Pancreas (tissue), 10 donors: Measurements from ENCODE around the gene WWTR1. TPM values are rescaled to one million over a fixed set of nuclear protein-coding genes. Genes with fewer than 3 reads are reported as not detected.

Experiments
- ATAC-seq, 4 donors: fragments of 200-7000 bp; cut with Tn5 transposase; one replicate each; pipeline versions ENCODE4 v1.8.0 to v1.9.1; 2020; ENCODE audit warnings: mild to moderate bottlenecking in 4 of 4, moderate library complexity in 4 of 4
- DNase-seq, 6 donors: peaks; one replicate each; pipeline ENCODE4 v3.0.0-alpha.2; 2020
- FAIRE-seq: peaks from 2 replicates; lab custom pipeline; 2012; peaks lifted over from hg19 to GRCh38; lab: Jason Lieb, UNC
- H3K27ac ChIP-seq, 4 donors: fragments of 200-600 bp; sonication (generic); 1 replicate in 3 of 4; 2 replicates in 1 of 4; pipeline versions ENCODE4 v1.5.0 to v1.8.0; 2020
- H3K27me3 ChIP-seq, 4 donors: fragments of 200-600 bp; one replicate each; pipeline ENCODE4 v1.8.0; 2021
- H3K36me3 ChIP-seq, 3 donors: fragments of 200-600 bp; sonication (generic) in 1 of 3; one replicate each; pipeline versions ENCODE4 v1.5.0 to v1.8.0; 2020 to 2021
- H3K4me1 ChIP-seq, 3 donors: fragments of 200-600 bp; one replicate each; pipeline ENCODE4 v1.8.0; 2021
- H3K4me3 ChIP-seq, 4 donors: fragments of 200-600 bp; sonication (generic) in 2 of 4; one replicate each; pipeline versions ENCODE4 v1.5.0 to v1.8.0; 2020 to 2021
- H3K9me3 ChIP-seq, 4 donors: fragments of 200-600 bp; one replicate each; pipeline ENCODE4 v1.8.0; 2021
- CTCF ChIP-seq, 4 donors: fragments of 200-600 bp; sonication (generic) in 3 of 4; IDR thresholded peaks; one replicate each; pipeline versions ENCODE4 v1.5.0 to v1.8.0; 2021; ENCODE audit warnings: antibody characterized with exemption in 4 of 4
- WGBS, 2 donors: extraction: QIAGEN DNeasy Blood & Tissue Kit; methylation state at CpG; one replicate each; pipeline ENCODE4 v1.1.7; 2013; 5-methylcytosine and 5-hydroxymethylcytosine counted together
- intact Hi-C, 3 donors: fragments of 100-400 bp; cut with DNase I; formaldehyde crosslinking; loops; one replicate each; pipeline versions ENCODE4 v1.11.1 to v1.14.2; 2022
- polyA plus RNA-seq, 2 donors: library from polyadenylated mRNA; stranded (reverse); fragments of 200-250 nt; gene quantifications; one replicate each; pipeline ENCODE4 v1.2.3, GENCODE V29; 2013
- total RNA-seq, 6 donors: library from RNA; stranded (reverse); fragmentation: NEBNext Ultra II Directional in 4 of 6; extraction: Animal tissue kit (Norgen Biotek cat#: 25700) in 4 of 6; gene quantifications; one replicate each; pipeline versions ENCODE4 v1.2.1 to v1.2.4, GENCODE V29; 2021 to 2023
- donor health status: healthy with polysubstance abuse.
- donor health status: DM: no; HTN: no; CAD: no; lungs with moderate emphysema.
- donor health status: DM: no; HTN: no; CAD: no.
- donor health status: control.
- donor health status: control.
- donor health status: Bipolar disorder and iron deficiency.
- donor health status: DM: yes; HTN: yes; CAD: no.
- donor health status: DM: no; HTN: no; CAD: no.
- donor health status: DM: no; HTN: no; CAD: no.
- donor health status: DM: yes; HTN: yes; CAD: no.

The WWTR1 gene
- total and polyA plus RNA-seq, 8 donors: 18.9 to 47.0 (median 23.7) TPM

GRCh38 chr3:149657321-149657925 lies 402 bp downstream of the WWTR1 start:
- Histone ChIP-seq H3K9me3 (no peaks in the 10 kb centered on the region), H3K4me3 (peak overlapping the region; percentile 67 to 77 (median 76)), H3K4me1 (no peaks in the 10 kb centered on the region), H3K27ac (peak overlapping the region; percentile 80 to 94 (median 92)), H3K36me3 (no peaks in the 10 kb centered on the region), H3K27me3 (no peaks in the 10 kb centered on the region)
- intact Hi-C loops: loop anchor here in 2 of 3 donors (10.0 kb wide), 2 partner anchors 123 to 133 kb away; no protein-coding TSS in a partner anchor
- DNase-seq (peak in 5 of 6 donors; percentile 55 to 83 (median 65)), FAIRE-seq (no peak), ATAC-seq (peak; percentile 74 to 83 (median 76))
- TF ChIP-seq CTCF (IDR thresholded peaks at IDR 0.05): no peak
- WGBS, 2 donors: 0% methylated on average over 41 of the region's 41 CpGs

DNA sequence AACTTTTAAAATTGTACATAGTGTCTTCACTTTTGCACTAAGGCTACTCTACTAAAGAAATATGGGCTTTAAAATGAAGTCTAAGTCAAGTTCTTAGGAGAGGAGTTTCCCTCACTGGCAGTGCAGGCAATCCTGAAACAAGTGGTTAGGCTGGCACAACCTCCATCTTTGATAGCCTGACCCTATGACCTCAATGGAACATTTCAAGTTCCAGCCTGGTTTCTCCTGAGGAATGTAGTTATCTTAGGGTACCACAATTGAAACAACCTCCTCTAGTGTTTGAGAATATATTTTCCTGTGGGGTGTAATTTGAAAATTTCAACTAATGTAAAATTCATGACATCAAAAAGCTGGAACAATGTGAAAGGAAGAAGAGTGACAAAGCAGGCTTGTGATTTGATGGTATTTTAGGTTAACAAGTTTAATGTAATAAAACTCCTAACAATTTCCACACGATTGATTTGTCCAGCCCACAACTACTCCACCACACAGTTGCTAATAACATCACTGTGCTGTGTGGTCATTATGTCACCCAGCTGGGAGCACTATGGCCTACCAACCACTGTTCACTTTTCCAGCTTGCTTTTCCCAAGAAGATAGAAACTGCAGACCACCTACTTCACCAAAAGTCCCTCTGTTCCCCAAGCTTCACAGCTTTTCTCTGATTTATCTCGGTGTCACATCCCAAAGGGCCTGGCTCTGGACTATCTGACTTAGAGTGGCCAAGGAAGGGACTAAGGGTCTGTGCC lies 1.8 kb downstream of the WWTR1 start:
- peak overlapping the region in 2 of 4 donors; percentile 93 to 94 for H3K27ac ChIP-seq
- 51 to 54% methylated on average over 2 of the region's 2 CpGs for WGBS, 2 donors
- TF ChIP-seq CTCF (IDR thresholded peaks at IDR 0.05): no peak
- no peak for ATAC-seq
- H3K4me1 ChIP-seq: no peaks in the 10 kb centered on the region
- peak overlapping the region in 3 of 4 donors; percentile 11 to 77 (median 76) for H3K4me3 ChIP-seq
- no peaks in the 10 kb centered on the region for H3K27me3 ChIP-seq
- no peak for DNase-seq
- H3K36me3 ChIP-seq: no peaks in the 10 kb centered on the region
- FAIRE-seq: no peak
- no peaks in the 10 kb centered on the region for H3K9me3 ChIP-seq
- intact Hi-C loops: loop anchor here in 2 of 3 donors (10.0 kb wide), 2 partner anchors 121 to 131 kb away; no protein-coding TSS in a partner anchor

GRCh38 chr3:149654188-149654601 lies 3.6 kb downstream of the WWTR1 start:
- intact Hi-C loops: loop anchor here in 2 of 3 donors (10.0 kb wide), 2 partner anchors 119 to 129 kb away; no protein-coding TSS in a partner anchor
- no peak for TF ChIP-seq CTCF (IDR thresholded peaks at IDR 0.05)
- Histone ChIP-seq H3K4me1 (no peaks in the 10 kb centered on the region), H3K36me3 (no peaks in the 10 kb centered on the region), H3K4me3 (peak overlapping the region in 2 of 4 donors; percentile 76 to 77), H3K9me3 (no peaks in the 10 kb centered on the region), H3K27ac (no peak overlapping the region), H3K27me3 (no peaks in the 10 kb centered on the region)
- no peak for ATAC-seq
- FAIRE-seq: no peak
- DNase-seq: no peak

DNA sequence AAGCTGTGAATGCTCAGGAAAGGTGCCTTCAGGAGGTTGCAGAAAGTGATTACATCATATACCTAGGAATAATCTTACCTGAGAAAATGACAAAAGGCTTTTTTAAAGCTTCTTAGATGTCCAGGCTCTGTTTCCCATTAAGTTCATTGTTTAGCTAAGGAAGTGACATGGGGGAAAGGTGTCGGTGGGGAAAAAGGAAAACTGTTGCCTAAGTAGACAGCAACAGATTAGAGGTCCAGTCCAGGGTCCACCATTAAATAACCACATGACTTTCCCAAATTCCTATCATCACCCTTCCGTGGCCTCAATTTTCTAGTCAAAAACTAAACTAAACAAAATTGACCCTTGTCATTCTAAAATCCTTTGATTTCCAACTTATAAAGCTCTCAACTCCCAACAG lies 4.3 kb downstream of the WWTR1 start:
- H3K9me3 ChIP-seq: no peaks in the 10 kb centered on the region
- H3K4me1 ChIP-seq: no peaks in the 10 kb centered on the region
- FAIRE-seq (no peak), ATAC-seq (no peak), DNase-seq (no peak)
- no peaks in the 10 kb centered on the region for H3K36me3 ChIP-seq
- no peak for TF ChIP-seq CTCF (IDR thresholded peaks at IDR 0.05)
- intact Hi-C loops: loop anchor here in 2 of 3 donors (10.0 kb wide), 2 partner anchors 119 to 129 kb away; no protein-coding TSS in a partner anchor
- no peak overlapping the region for H3K27ac ChIP-seq
- H3K4me3 ChIP-seq: no peak overlapping the region
- 67 to 69% methylated on average over 2 of the region's 2 CpGs for WGBS, 2 donors
- no peaks in the 10 kb centered on the region for H3K27me3 ChIP-seq
